ENCODE data around the gene CHCHD6.

The CHCHD6 gene

DNA sequence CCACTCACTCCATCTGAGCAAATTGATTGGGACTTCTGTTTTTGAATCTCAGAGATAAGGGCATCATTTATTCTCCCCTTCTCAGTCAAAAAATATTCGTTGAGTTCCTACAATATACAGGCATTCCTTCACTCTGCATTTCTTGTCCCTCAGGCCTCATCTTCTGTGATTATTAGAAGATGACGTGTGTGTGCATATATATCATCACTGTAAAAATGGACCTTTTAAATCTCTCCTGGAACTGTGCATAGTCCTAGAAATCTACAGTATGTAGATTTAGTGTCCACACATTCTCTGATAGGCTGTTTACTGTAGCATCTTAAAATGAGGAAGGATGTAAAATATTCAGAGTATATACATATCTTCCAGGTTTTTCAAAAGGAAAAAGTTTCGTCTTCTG, 235.7 kb downstream of the CHCHD6 start:
- DNase-seq (ENCODE audit: low read depth, low spot score) = no peak

- no peak for DNase-seq (ENCODE audit: low read depth, low spot score)
Observed at GRCh38 chr3:126941721-126942270, 237.8 kb downstream of the CHCHD6 start.

GRCh38 chr3:126944089-126944965, 240.3 kb downstream of the CHCHD6 start:
- no peak for DNase-seq (ENCODE audit: low read depth, low spot score)

GRCh38 chr3:126945171-126945721, 241.2 kb downstream of the CHCHD6 start:
- DNase-seq (ENCODE audit: low read depth, low spot score) = no peak

DNA sequence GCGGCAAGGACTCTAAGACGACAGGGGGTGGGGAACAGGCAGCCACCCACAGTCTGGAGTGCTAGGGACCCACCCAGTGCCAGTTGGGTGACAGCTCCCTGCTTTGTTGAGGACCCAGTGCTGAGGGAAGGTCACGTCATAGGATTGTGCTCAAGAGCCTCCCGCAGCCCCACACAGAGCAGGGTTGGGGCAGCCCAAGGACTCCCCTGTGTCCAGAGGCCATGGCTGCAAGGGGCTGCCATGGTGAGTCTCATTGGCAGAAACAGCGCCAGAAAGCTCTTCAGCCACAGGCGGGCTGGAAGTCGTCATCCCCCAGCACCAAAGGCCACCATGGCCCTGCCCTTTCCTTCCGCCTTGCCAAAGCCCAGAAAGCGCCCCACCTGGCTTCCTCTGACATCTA, 241.9 kb downstream of the CHCHD6 start:
- no peak for DNase-seq (ENCODE audit: low read depth, low spot score)

DNA sequence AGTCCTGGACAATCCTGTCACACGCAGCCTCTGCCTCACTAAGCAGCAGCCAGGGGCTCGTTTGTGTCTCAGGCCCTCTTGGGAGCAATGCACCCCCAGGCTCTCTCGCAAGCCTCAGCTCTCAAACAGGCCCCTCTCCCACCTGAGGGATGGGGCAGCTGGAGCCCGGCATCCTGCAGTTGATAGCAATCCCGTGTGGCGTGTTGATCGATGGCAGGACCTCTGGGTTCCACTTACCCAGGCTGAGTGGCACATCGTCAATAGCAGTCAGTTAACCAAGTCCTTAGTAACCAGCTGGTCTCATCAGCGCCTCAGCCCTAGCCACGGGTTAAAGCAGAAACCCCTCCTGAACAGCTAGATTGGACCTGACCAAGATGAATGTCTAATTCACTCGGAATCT, 242.4 kb downstream of the CHCHD6 start:
- DNase-seq (ENCODE audit: low read depth, low spot score) = no peak

- no peak for DNase-seq (ENCODE audit: low read depth, low spot score)
Observed at GRCh38 chr3:126947429-126947828, 243.4 kb downstream of the CHCHD6 start.

DNA sequence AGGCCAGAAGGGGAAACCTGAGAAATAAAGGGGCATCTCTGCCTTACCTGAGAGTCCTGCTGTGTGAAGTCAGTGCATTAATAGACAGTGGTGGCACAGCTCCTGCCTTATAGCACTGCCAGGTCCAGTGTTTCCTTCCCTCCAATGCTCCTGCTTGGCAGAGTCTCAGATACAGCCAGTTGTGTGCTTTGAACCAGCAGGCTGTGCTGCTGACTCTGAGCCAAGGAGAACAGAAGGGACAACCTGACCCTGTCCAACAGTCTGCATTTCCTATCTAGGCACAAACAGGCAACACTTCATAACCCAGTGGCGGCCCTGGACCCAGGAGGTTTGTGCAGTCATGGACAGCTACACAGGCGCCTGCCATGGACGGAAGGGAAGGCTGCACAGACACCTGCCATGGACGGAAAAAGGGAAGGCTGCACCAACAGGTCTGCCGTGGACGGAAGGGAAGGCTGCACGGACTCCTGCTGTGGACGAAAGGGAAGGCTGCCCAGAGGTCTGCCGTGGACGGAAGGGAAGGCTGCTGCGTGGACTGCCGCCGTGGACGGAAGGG, 245.0 kb downstream of the CHCHD6 start:
- no peak for DNase-seq (ENCODE audit: low read depth, low spot score)

GRCh38 chr3:126951561-126951960, 247.5 kb downstream of the CHCHD6 start:
- DNase-seq (ENCODE audit: low read depth, low spot score) = no peak

DNA sequence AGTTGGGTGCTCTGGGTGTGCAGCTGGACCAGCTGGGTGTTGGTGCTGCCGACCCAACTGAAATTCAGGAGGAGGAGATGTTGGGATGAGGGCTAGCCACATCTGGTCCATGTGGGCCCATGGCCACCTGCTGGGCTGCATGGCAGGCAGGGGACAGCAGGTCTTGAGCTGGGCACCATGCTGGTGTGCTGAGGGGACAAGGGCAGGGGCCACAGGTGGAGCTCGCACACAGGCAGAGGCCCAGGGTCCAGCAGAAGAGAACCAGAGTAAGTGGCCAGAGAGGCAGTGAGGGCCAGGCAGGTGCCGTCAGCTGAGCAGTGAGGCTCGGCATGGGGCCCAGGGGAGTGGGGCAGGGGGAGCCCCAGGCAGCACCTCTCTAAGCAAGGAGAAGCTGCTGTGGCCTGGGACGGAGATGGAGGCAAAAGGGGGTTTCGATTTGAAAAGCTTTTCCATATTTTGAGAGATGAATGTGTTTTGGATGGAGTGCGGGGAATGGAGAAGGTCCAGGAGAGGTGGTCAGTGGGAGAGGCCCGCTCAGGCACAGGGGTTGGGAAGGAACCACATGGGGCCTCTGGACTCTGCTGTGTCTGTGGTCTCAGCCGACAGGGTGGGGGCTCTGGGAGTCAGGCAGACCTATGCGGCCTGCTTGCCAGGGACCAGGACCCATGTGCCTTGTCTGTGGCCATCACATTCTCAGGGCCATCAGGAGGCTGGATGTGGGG, 248.4 kb downstream of the CHCHD6 start:
- DNase-seq (ENCODE audit: low read depth, low spot score) = no peak

DNA sequence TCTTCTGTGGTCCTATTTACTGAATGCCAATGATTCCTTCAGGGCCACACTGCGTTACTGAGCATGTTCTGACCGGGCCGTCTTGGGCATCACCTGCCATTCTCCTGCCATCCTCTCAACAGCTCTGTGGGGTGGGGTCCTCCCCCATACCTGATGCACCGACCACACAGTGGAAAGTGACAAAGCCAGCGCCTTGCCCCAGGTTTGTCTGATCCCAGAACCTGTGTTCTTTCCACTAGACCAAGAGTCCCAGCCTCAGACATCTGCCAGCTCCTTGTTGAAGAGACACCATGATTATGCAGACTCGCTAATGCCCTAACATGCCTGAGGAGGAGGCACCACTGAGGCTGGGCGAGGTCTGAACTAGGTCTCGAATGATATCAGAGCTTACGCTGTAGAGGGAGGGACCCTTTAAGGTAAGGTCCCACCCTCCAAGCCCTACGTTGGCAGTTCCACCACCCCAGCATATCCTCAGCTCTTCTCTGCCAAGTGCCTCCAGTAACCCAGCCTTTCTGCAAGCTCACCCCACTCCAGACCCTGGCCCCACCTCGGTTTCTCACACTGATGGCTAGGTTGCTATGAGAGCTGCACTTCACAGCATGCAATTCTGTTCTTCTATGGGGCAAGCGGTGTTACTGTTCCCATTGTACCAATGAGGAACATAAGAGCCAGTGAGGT, 249.1 kb downstream of the CHCHD6 start:
- no peak for DNase-seq (ENCODE audit: low read depth, low spot score)

- no peak for DNase-seq (ENCODE audit: low read depth, low spot score)
Observed at GRCh38 chr3:126954141-126954842, 250.3 kb downstream of the CHCHD6 start.

DNA sequence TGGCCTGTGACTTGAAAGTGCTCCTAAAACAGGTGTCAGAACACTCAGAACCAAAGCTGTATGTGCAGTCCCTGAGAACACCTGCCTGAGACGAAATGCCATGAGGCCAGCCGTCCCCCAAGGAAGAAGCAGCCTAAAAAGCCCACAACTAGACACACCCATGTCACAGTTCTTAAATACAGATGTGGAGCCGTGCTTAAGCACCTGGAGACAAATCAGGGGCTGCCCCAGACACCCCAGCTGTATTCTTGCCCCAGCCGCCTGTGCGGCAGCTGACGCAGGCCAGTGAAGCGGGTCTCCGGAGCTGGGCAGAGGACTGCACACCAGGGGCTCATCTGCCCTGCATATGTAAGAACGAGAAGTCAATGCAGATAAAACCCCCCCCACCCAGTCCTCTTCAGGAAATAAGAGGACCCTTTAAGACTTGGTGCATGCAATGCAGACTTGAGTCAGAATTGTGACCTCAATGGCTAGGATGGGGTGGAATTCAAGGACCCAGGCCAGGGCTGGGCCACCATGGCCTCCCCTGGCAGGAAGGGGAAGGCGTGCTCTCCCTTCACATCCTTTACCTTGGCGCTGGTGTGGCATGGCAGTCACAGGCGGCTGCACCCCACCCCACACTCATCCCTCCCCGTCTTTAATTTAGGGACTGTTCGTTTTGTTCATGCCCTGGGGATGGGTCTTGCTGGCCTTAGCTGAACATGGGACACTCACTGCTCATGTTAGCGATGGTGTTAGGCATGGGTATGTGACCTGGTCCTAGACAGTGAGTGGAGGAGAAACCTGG, 251.2 kb downstream of the CHCHD6 start:
- no peak for DNase-seq (ENCODE audit: low read depth, low spot score)

DNA sequence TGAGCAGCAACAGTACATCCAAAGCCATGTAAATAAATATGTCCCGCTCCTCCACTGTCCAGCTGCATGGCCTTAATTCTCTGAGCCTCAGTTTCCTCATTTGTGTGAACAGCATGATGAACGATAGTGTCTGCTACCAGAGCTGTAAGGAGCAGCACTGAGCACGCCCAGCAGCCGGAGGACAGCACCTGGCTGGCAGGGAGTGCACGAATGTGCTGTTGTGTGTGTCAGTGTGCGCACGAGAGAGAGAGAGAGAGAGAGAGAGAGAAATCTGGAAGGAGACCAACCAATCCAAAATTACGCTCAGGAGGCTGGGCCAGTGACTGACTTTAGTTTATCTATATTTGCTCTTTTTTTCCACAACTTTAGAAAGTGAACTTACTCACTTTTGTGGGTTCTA, 252.3 kb downstream of the CHCHD6 start:
- DNase-seq (ENCODE audit: low read depth, low spot score) = no peak

DNA sequence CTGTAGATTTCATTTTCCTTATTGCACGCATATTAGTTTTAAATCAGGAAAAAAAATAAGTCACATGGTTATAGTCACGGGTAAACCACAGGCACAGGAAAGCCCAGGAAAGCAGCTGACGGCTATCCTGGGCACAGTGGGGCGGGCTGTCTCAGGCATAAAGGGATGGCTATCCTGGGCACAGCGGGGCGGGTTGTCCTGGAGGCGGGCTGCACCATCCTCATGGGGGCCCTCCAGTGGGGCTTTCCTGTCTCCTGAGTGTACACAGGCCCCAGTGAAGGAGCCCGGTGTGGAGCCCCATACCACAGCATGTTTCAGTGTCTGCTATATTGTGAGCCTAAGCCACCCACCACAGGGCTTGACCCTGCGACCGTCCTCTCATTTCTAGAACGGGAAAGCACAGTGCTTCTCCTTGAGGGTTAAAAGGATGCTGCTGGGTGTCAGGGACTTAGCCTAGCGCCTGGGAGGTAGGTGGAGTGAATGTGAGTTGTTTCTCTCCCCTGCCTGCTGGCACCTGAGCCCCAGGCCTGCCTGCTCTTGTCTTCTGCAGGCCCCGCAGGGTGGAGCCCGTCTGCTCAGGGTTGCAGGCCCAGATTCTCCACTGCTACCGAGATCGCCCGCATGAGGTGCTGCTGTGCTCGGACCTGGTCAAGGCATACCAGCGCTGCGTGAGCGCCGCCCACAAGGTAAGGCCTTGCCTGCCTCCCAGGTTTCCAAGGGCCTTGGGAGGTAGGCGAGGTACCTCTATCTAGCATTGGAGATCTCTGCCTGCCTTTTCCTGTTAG, 253.0 kb downstream of the CHCHD6 start:
- DNase-seq (ENCODE audit: low read depth, low spot score) = no peak

- no peak for DNase-seq (ENCODE audit: low read depth, low spot score)
Observed at GRCh38 chr3:126957776-126958637, 254.0 kb downstream of the CHCHD6 start.

DNA sequence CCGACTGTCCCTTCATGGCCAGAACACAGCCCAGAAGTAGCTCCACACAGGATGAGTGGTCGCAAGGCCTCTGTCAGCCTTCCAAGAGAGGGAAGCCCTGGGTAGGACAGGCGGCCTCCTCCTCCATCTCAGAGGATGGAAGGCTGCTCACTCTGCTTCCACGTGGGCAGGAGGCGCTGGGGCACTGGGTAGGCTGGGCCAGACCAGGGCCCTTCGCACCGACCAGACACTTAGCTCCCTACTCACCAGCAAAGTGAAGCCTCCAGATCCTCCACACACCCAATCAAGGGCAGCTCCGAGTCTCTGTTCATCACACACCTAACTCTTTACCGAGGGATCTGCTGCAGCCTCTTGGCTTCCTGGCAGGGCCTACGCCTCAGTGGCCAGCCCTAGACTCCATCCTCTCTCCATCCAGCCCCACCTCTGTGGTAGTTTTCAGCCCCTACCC, 254.6 kb downstream of the CHCHD6 start:
- no peak for DNase-seq (ENCODE audit: low read depth, low spot score)
